ENCODE measurements around the gene CLSTN3. TPM values are rescaled to one million over a fixed set of nuclear protein-coding genes. Genes with fewer than 3 reads are reported as not detected.

The CLSTN3 gene
- total and polyA plus RNA-seq, 9 donors, result 28.9 to 142 (median 59.2) TPM

- no peak for DNase-seq
- H3K36me3 ChIP-seq, result no peaks in the 10 kb centered on the region
- WGBS, 3 donors, result 84 to 92% (median 92%) methylated on average over 7 of the region's 7 CpGs
Observed at GRCh38 chr12:7146228-7146627, 16.1 kb downstream of the CLSTN3 start.

GRCh38 chr12:7146906-7147305 is 16.7 kb downstream of the CLSTN3 start:
- TF ChIP-seq POLR2A (IDR thresholded peaks at IDR 0.05) (no peak), EP300 (IDR thresholded peaks at IDR 0.05) (no peak)
- TF ChIP-seq, protein P1, sequence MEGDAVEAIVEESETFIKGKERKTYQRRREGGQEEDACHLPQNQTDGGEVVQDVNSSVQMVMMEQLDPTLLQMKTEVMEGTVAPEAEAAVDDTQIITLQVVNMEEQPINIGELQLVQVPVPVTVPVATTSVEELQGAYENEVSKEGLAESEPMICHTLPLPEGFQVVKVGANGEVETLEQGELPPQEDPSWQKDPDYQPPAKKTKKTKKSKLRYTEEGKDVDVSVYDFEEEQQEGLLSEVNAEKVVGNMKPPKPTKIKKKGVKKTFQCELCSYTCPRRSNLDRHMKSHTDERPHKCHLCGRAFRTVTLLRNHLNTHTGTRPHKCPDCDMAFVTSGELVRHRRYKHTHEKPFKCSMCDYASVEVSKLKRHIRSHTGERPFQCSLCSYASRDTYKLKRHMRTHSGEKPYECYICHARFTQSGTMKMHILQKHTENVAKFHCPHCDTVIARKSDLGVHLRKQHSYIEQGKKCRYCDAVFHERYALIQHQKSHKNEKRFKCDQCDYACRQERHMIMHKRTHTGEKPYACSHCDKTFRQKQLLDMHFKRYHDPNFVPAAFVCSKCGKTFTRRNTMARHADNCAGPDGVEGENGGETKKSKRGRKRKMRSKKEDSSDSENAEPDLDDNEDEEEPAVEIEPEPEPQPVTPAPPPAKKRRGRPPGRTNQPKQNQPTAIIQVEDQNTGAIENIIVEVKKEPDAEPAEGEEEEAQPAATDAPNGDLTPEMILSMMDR (IDR thresholded peaks at IDR 0.05), result no peak
- Histone ChIP-seq H3K4me3 (no peak overlapping the region), H3K27ac (no peak overlapping the region), H3K36me3 (no peaks in the 10 kb centered on the region), H3K27me3 (no peaks in the 10 kb centered on the region), H3K4me1 (ENCODE audit: insufficient read depth) (no peaks in the 10 kb centered on the region), H3K9me3 (no peaks in the 10 kb centered on the region)
- WGBS, 3 donors, result 94 to 95% (median 94%) methylated on average over 7 of the region's 7 CpGs
- peak in 1 of 5 donors; percentile 3 for DNase-seq
- intact Hi-C loops (cut with DNase I), result no loop called here

More at GRCh38 chr12:7146228-7146627, 16.1 kb downstream of the CLSTN3 start:
- no peak for TF ChIP-seq POLR2A (IDR thresholded peaks at IDR 0.05)
- TF ChIP-seq, protein P1 (IDR thresholded peaks at IDR 0.05), result no peak
- no peak for TF ChIP-seq EP300 (IDR thresholded peaks at IDR 0.05)
- no peaks in the 10 kb centered on the region for H3K4me1 ChIP-seq (ENCODE audit: insufficient read depth)
- H3K9me3 ChIP-seq, result no peaks in the 10 kb centered on the region
- no peak overlapping the region for H3K4me3 ChIP-seq
- intact Hi-C loops (cut with DNase I), result no loop called here
- H3K27me3 ChIP-seq, result no peaks in the 10 kb centered on the region
- H3K27ac ChIP-seq, result no peak overlapping the region

GRCh38 chr12:7150356-7150755 is 20.2 kb downstream of the CLSTN3 start:
- TF ChIP-seq, protein P1 (IDR thresholded peaks at IDR 0.05), result no peak
- no peak for TF ChIP-seq POLR2A (IDR thresholded peaks at IDR 0.05)
- no peak for TF ChIP-seq EP300 (IDR thresholded peaks at IDR 0.05)
- Histone ChIP-seq H3K27me3 (no peaks in the 10 kb centered on the region), H3K4me1 (ENCODE audit: insufficient read depth) (no peaks in the 10 kb centered on the region), H3K27ac (no peak overlapping the region), H3K36me3 (no peaks in the 10 kb centered on the region), H3K4me3 (no peak overlapping the region), H3K9me3 (no peaks in the 10 kb centered on the region)
- intact Hi-C loops (cut with DNase I), result no loop called here
- DNase-seq, result peak in 1 of 5 donors; percentile 8
- 89 to 94% (median 92%) methylated on average over 12 of the region's 12 CpGs for WGBS, 3 donors

DNA sequence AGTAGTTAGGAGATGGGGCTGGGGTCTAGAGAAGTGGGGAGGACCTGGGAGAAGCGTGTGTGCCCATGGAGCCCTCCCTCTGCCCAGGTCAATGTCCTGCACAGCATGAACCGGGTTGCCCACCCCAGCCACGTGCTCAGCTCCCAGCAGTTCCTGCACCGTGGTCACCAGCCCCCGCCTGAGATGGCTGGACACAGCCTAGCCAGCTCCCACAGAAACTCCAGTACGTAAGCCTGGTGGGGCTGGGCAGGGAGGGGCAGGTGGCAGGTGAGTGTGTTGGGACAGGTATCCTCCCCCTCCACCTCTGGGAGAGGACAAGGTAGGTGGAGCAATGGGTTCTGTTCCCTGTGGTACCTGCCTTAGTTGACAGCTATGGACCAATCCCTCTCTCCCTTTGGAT is 20.7 kb downstream of the CLSTN3 start:
- WGBS, 3 donors, result 88 to 98% (median 89%) methylated on average over 6 of the region's 6 CpGs
- TF ChIP-seq POLR2A (IDR thresholded peaks at IDR 0.05) (no peak), EP300 (IDR thresholded peaks at IDR 0.05) (no peak)
- TF ChIP-seq, protein P1 (IDR thresholded peaks at IDR 0.05), result no peak
- intact Hi-C loops (cut with DNase I), result no loop called here
- Histone ChIP-seq H3K9me3 (no peaks in the 10 kb centered on the region), H3K27ac (no peak overlapping the region), H3K36me3 (no peaks in the 10 kb centered on the region), H3K27me3 (no peaks in the 10 kb centered on the region), H3K4me3 (no peak overlapping the region), H3K4me1 (ENCODE audit: insufficient read depth) (no peaks in the 10 kb centered on the region)
- DNase-seq, result peak in 1 of 5 donors; percentile 9

All from ovary (tissue), 9 donors.